NCI-H1930 (cell line): ENCODE measurements around the gene RASA2.

Experiments
- DNase-seq, 2 experiments: peaks; one replicate each; lab custom pipeline; 2025; lab: John Stamatoyannopoulos, UW

RASA2 gene

GRCh38 chr3:141486746-141487520 lies at the start of gene RASA2:
RASA2 (plus strand) TSS chr3:141487027; CDS start chr3:141487084, 57 bp downstream.
- peak; percentile 69 to 86 for DNase-seq

GRCh38 chr3:141439589-141439988 lies 47.2 kb upstream of the RASA2 start:
- DNase-seq: no peak

- DNase-seq: no peak
Measured at GRCh38 chr3:141440942-141441341, 45.9 kb upstream of the RASA2 start.

- DNase-seq: peak in 1 of 2 experiments; percentile 3
Measured at GRCh38 chr3:141441381-141442364, 45.2 kb upstream of the RASA2 start.

- DNase-seq: no peak
Measured at GRCh38 chr3:141442446-141442845, 44.4 kb upstream of the RASA2 start.

GRCh38 chr3:141442914-141443313 lies 43.9 kb upstream of the RASA2 start:
- DNase-seq: no peak

- DNase-seq: no peak
Measured at GRCh38 chr3:141444586-141445285, 42.1 kb upstream of the RASA2 start.

GRCh38 chr3:141445990-141446389 lies 40.8 kb upstream of the RASA2 start:
- no peak for DNase-seq

- DNase-seq: no peak
Measured at GRCh38 chr3:141446737-141447136, 40.1 kb upstream of the RASA2 start.

- DNase-seq: no peak
Measured at GRCh38 chr3:141447383-141447782, 39.4 kb upstream of the RASA2 start.

GRCh38 chr3:141448606-141449220 lies 38.1 kb upstream of the RASA2 start:
- no peak for DNase-seq

- DNase-seq: no peak
Measured at GRCh38 chr3:141449424-141449823, 37.4 kb upstream of the RASA2 start.

GRCh38 chr3:141450727-141451375 lies 36.0 kb upstream of the RASA2 start:
- no peak for DNase-seq

GRCh38 chr3:141452045-141452444 lies 34.8 kb upstream of the RASA2 start:
- peak in 1 of 2 experiments; percentile 20 for DNase-seq

- DNase-seq: no peak
Measured at GRCh38 chr3:141452773-141453172, 34.1 kb upstream of the RASA2 start.

GRCh38 chr3:141454054-141454453 lies 32.8 kb upstream of the RASA2 start:
- no peak for DNase-seq

GRCh38 chr3:141454906-141455602 lies 31.8 kb upstream of the RASA2 start:
- DNase-seq: peak; percentile 35 to 46

- no peak for DNase-seq
Measured at GRCh38 chr3:141455603-141456300, 31.1 kb upstream of the RASA2 start.

GRCh38 chr3:141456301-141456625 lies 30.6 kb upstream of the RASA2 start:
- DNase-seq: no peak

- no peak for DNase-seq
Measured at GRCh38 chr3:141457624-141458236, 29.1 kb upstream of the RASA2 start.
